IPS-NIHi7 (cell line): ENCODE data around the gene TFF2.

ENCODE experiments used
- DNase-seq: peaks from one replicate; pipeline ENCODE4 v3.0.0; 2012; ENCODE audit warnings: mixed read lengths; ENCODE audit errors: extremely low spot score

TFF2 gene

DNA sequence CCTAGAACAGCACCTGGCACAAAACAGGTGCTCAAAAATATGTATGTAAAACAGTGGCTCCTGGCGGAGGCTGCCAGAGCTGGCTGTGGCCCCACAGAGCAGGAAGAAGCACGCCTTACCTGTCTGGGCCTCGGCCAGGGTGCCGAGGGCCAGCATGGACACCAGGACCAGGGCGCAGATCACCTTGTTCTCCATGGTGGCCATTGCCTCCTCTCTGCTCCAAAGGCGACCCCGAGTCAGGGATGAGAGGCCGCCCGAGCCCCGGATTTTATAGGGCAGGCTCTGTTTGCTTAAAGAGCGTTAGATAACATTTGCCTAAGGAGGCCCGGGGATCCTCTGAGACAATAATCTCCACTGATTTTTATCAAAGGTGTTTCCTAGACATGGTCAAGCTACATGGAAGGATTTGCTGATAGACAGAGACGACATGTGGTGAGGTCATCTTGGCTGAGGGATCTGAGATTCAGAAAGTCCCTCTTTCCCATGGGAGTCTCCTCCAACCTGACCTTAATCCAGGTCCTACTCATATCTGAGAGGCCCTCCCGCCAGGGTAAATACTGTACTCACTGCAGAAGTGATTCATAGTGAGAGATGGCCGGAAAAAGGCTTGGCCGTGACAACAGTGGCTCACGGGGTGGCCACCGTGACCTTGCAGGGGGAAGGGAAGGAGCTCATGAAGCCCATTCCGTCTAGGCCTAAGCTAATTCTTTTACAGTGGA, 15.7 kb upstream of the TFF2 start, which contains the start of gene TFF1:
TSS of gene TFF1 (minus strand) at position 244 of the 719 bp plus-strand sequence. CDS start at position 204, 40 bp downstream.
- no peak for DNase-seq

DNA sequence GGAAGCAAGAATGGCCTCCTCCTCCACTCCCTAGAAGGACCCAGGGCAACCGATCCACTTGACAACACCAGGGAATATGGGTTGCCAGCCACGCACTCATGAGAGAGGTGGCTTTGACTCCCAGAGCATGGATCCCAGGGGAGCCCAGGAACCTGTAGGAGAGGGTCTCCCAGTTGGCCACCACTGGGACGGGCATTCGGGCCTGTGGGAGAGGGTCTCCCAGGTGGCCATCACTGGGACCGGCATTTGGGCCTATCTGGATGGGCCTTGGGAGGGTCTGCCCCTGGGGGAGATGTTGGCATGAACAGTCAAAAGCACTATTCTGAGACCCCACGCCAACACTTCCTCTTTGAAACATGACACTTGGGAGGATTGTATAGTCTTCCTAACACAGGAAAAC, 15.0 kb upstream of the TFF2 start:
- no peak for DNase-seq

DNA sequence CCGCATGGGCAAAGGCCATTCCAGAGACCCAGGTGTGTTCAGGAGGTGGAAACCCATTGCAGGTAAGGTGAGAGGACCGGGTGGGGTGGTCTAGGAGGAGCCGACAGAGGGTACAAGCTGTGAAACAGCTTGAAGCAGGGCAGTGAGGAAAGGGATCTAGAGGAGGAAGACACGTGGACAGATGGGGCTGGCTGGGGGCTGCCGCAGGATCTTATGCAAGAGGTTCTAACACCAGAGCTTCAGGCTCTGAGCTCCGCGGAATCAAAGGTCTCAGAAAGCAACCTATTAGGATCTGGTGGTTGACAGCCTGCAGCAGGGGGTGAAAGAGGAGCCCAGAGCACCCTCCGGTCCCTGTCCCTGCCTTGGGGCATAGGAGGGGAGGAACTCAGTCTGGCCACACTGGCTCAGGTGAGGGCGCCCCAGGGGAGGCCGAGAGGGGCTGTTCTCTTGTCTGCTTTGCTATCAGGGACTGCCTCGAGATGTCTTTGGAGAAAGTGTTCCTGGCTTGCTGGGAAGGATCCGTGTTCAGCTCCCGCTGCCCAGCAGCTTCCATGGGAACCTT, 13.6 kb upstream of the TFF2 start:
- no peak for DNase-seq

DNA sequence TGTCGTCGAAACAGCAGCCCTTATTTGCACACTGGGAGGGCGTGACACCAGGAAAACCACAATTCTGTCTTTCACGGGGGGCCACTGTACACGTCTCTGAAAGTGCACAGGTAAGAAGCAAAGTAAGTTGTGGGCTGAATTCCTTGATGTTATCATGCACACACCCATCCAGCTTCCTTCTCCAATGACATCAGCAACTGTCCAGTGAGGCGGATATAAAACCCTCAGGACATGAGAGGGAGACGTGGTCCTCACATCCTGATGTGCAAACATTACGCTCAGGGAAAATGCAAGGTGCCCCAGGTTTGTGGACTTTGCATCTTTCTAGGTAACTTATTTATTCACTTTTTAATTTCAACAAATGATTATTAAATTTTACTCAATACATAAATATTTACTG, 12.5 kb upstream of the TFF2 start:
- DNase-seq: no peak

DNA sequence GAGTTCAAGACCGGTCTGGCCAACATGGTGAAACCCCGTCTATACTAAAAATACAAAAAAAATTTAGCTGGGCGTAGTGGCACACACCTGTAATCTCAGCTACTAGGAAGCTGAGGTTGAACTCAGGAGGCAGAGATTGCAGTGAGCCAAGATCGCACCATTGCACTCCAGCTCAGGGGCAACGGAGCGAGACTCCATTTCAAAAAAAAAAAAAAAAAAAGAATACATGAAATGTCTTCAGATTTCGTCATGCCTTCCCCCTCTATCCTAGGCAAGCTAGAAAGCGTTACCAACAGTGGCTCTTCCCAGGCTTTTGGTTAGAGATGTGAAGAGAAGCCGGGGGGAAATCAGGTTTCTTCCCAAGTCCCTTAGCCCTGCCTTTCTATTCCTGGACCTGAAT, 11.9 kb upstream of the TFF2 start:
- no peak for DNase-seq

DNA sequence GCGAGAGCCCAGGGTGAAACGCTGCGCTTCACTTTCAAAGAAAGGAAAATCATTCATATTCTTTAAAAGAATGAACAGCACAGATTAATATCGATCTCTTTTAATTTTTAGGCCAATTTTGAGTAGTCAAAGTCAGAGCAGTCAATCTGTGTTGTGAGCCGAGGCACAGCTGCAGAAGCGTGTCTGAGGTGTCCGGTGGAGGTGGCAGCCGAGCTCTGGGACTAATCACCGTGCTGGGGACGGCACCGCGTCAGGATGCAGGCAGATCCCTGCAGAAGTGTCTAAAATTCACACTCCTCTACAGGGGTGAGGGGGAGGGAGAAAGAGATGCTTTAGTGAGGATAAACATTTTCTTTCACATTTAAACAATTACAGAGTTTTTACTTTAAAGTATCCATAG, 11.4 kb upstream of the TFF2 start:
- no peak for DNase-seq

DNA sequence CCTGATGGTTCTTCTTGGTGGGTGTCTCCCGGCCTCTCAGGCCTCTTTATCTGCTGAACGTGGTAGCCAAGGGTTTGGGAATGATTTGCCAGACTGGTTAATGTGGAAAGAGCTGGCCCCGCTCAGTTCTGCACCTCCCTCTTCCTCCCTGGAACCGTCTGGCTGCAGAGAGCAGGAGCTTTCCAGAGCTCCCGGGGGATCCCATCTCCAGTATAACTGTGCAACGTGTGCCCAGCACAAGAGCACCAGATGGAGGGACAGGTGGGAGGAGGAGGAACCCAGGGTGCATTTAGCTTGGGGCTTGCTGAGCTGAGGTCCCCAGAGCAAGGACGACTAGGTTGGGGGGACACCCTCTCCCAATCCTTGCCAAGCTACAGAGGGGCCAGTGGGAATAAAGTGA, 10.5 kb upstream of the TFF2 start:
- no peak for DNase-seq

DNA sequence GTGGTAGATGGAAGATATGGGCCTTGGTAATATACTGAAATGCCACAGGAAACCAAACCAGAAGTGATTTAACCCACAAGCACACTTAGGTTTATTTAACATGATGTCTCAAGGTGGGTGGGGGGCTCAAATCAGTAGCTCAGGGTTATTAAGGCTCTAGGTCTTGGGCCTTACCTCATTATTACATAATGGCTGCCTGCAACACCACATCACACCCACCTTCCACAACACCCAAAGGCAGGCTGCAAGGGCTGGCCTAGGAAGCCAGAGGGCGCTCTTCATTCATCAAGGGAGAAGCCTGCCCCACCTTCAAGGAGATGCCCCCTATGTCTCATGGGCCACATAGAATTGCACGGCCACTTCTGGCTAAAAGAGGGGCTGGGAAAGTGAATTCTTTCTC, 9.5 kb upstream of the TFF2 start:
- no peak for DNase-seq

DNA sequence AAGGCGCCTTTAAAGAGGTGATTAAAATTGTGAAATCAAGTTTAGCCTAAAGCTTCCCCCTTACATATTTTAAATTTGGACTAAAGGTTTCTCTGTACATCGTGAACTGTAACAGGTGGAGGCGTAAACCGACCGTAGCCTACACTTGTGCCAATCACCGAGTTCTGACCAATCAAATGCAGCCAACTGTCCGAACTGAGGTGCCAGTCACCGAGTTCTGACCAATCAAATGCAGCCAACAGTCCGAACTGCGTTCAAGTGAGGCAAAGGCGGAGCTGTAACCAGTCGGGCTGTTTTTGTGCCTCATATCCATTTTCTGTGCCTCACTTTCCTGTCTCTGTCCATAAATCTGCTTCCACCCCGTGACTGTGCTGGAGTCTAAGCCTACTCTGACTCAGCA, 8.1 kb upstream of the TFF2 start:
- DNase-seq: no peak

DNA sequence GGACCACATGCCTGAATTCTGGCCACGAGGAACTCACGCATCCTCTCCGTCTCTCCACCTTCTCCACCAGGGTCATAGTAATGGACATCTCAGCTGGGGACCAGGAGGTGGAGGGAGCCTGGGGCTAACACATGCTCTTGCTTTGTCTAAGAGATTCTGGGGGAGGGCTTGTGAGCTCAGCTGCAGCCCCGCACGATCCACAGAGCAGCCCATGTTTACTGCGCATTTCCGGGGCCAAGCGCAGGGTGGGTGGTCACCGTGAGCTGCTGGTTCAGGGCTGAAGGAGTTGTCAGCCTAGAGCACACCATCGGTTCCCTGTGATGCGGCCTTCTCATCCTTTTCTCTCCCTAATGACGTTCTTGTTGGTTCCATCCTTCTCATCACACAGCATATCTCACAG, 7.5 kb upstream of the TFF2 start:
- DNase-seq: no peak

DNA sequence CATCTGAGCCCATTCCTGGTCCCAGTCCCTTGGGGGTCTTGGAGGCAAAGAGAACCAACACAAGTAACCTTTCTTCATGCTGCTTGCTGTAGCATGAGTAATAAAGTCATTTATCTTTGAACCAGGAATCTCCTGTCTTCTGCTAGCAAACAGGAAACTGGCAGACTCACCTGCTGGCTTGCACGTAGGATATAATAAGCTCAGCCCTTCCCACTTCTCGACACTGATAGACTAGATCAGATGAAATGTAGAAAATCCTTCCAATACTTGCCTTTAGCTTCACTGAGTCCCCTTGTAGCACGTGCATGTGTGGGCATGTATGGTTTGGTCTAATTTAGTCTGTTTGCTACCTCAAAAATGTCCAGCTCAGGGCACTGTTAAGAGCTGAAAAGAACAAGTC, 6.5 kb upstream of the TFF2 start:
- DNase-seq: no peak

DNA sequence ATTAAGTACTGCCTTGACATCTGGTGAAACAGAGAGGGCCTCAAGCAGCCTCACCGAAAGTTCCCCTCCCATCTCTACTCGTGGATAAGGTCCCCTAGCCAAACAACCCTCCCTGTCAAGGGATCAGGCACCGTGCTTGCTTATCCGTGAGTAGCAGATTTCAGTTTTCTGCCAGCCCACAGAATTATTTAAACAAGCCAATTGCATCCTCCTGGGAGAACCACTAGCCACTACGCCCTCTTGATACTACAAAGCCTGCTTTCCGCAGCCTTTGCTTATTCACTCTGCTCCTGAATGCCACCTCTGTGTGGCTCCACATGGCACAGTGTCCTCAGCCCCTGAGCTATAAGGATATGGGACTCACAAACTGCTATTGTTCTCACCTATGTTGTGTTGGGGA, 5.9 kb upstream of the TFF2 start:
- no peak for DNase-seq

DNA sequence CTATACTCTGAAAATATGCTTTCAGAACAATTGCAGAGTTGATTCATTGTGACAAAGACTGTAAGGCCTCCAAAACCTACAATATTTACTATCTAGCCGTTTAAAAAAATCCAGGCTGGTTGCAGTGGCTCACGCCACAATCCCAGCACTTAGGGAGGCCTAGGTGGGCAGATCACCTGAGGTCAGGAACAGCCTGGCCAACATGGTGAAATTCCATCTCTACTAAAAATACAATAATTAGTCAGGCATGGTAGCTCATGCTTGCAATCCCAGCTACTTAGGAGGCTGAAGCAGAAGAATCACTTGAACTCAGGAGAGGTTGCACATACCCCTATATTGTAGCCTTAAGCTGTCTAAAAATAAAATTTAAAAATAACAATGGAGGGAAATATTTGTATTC, 5.3 kb upstream of the TFF2 start:
- DNase-seq: no peak

DNA sequence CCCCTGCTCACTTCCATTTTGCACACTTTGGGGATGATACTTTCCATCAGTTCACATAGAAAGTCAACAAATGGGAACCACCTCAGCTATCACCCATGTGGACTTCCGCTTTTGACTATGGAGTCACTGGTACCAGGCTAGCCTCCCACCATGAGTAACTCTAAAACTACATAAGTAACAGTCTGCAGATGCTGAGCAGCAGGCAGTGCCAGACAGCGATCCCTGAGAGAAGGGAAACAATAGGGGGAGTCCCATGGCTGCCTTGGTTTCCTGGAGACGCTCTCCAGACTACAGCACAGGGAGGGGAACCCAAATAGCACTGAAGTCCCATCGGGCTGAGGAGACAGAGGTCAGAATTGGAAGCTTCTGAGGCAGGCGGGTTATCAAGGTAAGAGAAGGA, 2.8 kb upstream of the TFF2 start:
- DNase-seq: no peak

DNA sequence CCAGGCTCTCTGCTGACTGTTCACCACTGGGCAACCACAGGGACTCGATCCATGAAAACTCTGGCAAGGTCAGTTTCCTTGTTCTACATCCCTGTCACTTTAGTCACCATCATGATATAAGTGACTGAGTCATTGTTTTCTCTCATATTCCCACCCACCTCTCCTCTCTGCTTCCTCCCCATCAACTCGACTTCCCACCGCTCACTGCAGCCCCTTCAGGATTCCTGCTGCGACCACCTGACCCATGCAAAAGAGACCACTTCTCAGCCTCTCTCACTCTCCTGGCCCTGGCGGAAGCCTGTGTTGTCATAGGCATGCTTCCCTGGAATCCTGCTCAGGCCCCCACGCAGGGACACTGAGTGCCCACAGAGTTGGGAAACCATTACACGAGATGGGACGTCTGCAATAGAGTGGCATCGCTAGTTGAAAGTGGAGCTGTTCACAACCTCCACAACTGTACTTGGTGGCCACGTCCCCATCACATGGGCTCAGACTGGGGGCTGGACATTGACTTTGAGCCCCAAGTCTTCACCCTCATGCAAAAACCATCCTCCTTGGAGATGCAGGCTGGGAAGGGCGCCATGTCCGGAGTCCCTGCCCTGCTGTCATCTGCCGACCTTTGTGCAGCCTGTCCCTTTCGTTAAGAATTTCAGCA, 1.8 kb upstream of the TFF2 start:
- DNase-seq: no peak

DNA sequence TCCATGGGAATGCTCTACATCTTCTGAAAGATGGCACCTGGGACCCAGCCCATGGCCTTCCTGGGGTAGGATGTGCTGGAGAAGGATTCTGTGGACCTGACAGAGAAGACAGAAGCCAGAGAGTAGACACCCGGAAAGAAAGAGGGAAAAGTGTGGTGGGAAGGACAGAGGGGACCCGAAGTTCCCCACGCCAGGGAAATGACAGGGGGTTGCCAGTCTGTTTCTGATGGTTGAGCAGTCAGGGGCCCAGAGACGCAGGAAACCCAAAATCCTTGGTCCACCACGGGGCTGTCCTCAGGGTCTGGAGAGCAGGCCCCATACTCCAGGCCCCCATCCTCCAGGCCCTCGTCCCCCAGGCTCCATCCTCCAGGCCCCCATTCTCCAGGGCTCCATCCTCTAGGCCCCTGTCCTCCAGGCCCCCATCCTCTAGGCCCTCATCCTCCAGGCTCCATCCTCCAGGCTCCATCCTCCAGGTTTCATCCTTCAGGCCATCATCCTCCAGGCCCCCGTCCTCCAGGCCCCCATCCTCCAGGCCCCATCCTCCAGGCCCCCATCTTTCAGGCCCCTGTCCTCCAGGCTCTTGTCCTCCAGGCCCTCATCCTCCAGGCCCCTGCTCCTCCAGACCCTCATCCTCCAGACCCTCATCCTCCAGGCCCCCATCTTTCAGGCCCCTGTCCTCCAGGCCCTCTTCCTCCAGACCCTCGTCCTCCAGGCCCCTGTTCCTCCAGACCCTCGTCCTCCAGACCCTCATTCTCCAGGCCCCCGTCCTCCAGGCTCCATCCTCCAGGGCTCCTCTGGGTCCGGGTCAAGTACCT, 1.0 kb upstream of the TFF2 start:
- no peak for DNase-seq

DNA sequence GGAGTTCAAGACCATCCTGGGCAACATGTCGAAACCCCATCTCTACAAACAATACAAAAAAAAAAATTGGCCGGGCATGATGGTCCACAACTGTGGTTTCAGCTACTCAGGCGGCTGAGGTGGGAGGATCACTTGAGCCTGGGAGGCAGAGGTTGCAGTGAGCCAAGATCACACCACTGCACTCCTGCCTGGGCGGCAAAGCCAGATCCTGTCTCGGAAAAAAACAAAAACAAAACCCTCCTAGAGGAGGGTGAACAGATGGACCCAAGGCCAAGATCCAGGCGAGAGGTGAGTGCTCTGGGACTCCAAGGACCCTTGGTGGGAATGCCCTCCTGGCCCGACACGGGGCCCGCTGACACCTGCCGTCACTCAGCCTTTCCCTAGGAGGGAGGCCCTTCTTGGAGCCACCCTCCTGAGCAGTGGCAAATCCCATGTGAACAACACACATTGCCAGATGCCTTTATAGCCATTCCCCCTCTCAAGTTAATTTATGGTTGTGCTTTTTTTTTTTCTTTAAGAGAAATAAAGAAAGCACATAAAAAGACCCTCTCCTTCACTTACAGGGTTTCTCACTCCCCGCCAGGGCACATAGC, 380 bp downstream of the TFF2 start:
- no peak for DNase-seq

DNA sequence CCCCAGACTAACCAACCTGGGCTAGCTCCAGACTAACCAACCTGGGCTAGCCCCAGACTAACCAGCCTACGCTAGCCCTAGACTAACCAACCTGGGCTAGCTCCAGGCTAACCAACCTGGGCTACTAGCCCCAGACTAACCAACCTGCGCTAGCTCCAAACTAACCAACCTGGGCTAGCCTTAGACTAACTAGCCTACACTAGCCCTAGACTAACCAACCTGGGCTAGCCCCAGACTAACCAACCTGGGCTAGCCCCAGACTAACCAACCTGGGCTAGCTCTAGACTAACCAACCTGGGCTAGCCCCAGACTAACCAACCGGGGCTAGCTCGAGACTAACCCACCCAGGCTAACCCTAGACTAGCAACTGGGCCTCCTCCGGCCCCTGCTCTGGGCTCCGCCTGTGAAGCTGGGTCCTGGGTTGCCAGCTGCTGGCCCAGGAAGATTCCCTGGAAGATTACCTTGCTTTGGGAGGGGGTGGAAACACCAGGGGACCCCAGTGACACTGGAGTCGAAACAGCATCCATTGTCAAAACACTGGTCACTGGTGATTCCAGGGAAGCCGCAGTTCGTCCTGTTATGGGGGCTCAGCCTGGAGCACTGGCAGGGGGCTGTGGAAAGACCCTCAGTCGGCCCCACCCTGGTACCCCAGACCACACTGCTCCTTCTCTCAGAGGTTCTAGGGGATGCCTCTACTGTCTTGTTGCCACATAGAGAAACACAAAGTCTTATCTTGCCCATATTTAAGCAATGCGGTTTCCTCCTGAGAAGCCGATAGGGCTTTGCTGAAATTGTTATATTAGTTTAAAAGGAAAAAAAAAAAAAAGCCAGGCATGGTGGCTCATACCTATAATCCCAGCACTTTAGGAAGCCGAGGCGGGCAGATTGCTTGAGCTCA, 1.1 kb downstream of the TFF2 start:
- DNase-seq: no peak

DNA sequence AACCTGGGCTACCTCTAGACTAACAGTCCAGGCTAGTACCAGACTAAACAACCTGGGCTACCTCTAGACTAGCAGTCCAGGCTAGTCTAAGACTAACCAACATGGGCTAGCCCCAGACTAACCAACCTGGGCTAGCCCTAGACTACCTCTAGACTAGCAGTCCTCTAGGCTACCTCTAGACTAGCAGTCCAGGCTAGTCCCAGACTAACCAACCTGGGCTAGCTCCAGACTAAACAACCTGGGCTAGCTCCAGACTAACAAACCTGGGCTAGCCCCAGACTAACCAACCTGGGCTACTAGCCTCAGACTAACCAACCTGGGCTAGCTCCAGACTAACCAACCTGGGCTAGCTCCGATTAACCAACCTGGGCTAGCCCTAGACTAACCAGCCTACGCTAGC, 2.0 kb downstream of the TFF2 start:
- no peak for DNase-seq

DNA sequence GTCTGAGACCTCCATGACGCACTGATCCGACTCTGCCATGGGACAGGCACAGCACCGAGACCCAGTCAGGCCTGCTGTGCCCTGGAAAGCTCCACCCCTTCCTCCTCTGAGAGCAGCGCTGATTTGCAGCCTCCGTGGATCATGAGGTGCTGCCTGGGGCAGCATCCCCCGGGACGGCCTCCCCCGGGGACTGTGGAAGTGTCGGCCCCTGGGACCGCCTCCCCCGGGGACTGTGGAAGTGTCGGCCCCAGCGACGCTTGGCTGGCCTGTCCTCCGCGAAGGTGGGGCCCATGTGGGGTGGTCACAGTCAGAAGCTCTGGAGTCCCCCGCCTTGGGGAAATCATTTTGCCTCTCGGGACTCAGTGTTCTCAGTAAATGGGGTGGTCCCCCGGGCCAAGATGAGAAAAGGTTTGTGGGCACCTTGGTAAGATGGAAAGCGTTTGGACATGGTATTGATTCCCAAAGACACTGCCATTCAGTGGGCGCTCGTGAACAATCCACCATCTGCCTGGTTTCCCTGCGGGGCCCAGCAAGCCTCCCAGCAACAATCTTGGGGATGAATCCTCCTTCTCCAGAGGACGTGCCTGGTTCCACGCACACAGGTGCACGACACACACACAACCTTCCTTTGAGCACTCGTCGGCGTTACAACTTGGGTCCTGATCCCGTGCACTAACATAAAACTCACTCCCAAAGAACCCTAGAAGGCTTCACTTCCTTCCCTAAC, 3.0 kb downstream of the TFF2 start:
- DNase-seq: no peak
